GM23248 (cell line): ENCODE data around the gene IGF2BP2. TPM values are rescaled to one million over a fixed set of nuclear protein-coding genes. Genes with fewer than 3 reads are reported as not detected.
"Not testable (repeated sequence)": the region's sequence is repeated elsewhere in the genome, so short reads cannot be mapped to it uniquely, and the experiment has no call there.

Experiments
- DNase-seq: peaks from one replicate; pipeline ENCODE4 v3.0.0-alpha.2; 2015
- H2AFZ ChIP-seq: fragments of 200-600 bp; sonication (generic); 2 replicates; pipeline ENCODE4 v1.6.1; 2016; ENCODE audit warnings: antibody characterized with exemption
- H3F3A ChIP-seq: fragments of 200-600 bp; sonication (generic); 2 replicates; pipeline ENCODE4 v1.6.1; 2016; ENCODE audit warnings: mild to moderate bottlenecking, antibody characterized with exemption, mixed run types; ENCODE audit not compliant: insufficient read depth
- H3K27ac ChIP-seq: fragments of 200-600 bp; sonication (generic); 2 replicates; pipeline ENCODE4 v1.5.1; 2016; ENCODE audit warnings: mild to moderate bottlenecking
- H3K27me3 ChIP-seq: fragments of 200-600 bp; sonication (generic); replicated peaks from 2 replicates; pipeline ENCODE4 v1.6.1; 2016; ENCODE audit warnings: mild to moderate bottlenecking; ENCODE audit not compliant: insufficient read depth
- H3K36me3 ChIP-seq: fragments of 200-600 bp; sonication (generic); 2 replicates; pipeline ENCODE4 v1.6.1; 2016; ENCODE audit warnings: low read depth, mild to moderate bottlenecking
- H3K4me1 ChIP-seq: fragments of 200-600 bp; sonication (generic); 2 replicates; pipeline ENCODE4 v1.6.1; 2016; ENCODE audit warnings: mild to moderate bottlenecking; ENCODE audit not compliant: insufficient read depth
- H3K4me2 ChIP-seq: fragments of 200-600 bp; sonication (generic); one replicate; pipeline ENCODE4 v1.6.1; 2016; ENCODE audit warnings: mild to moderate bottlenecking; ENCODE audit not compliant: unreplicated experiment
- H3K4me3 ChIP-seq: fragments of 200-600 bp; sonication (generic); 2 replicates; pipeline ENCODE4 v1.5.1; 2016; ENCODE audit warnings: mild to moderate bottlenecking
- H3K79me2 ChIP-seq: fragments of 200-600 bp; sonication (generic); 2 replicates; pipeline ENCODE4 v1.6.1; 2016; ENCODE audit warnings: mild to moderate bottlenecking; ENCODE audit not compliant: insufficient read depth
- H3K9ac ChIP-seq: fragments of 200-600 bp; sonication (generic); 2 replicates; pipeline ENCODE4 v1.6.1; 2016; ENCODE audit warnings: mild to moderate bottlenecking
- H3K9me2 ChIP-seq: fragments of 200-600 bp; sonication (generic); 2 replicates; pipeline ENCODE4 v1.6.1; 2016; ENCODE audit warnings: mixed run types, mild to moderate bottlenecking, moderate library complexity; ENCODE audit not compliant: insufficient read depth
- H3K9me3 ChIP-seq: fragments of 200-600 bp; sonication (generic); one replicate; pipeline ENCODE4 v1.6.1; 2017; ENCODE audit warnings: low read depth
- H4K20me1 ChIP-seq: fragments of 200-600 bp; sonication (generic); 2 replicates; pipeline ENCODE4 v1.6.0; 2016; ENCODE audit not compliant: insufficient read depth
- EZH2 ChIP-seq: fragments of 200-600 bp; sonication (generic); IDR thresholded peaks from 2 replicates; pipeline ENCODE4 v1.6.1; 2018; ENCODE audit warnings: antibody characterized with exemption, mild to moderate bottlenecking; ENCODE audit not compliant: insufficient read depth, poor library complexity, severe bottlenecking
- EZH2phosphoT487 ChIP-seq: fragments of 200-600 bp; sonication (generic); IDR thresholded peaks from 2 replicates; pipeline ENCODE4 v1.6.1; 2018; ENCODE audit warnings: antibody characterized with exemption, moderate library complexity, mild to moderate bottlenecking, low read depth; ENCODE audit not compliant: insufficient read depth
- WGBS, 2 experiments: methylation state at CpG; one replicate each; pipeline ENCODE4 v1.1.6; 2015 to 2017; ENCODE audit warnings: low lambda C conversion rate in 2 of 2, low coverage in 1 of 2; ENCODE audit errors: missing lambda C conversion rate in 2 of 2; 5-methylcytosine and 5-hydroxymethylcytosine counted together
- in situ Hi-C: fragments of 300-500 bp; cut with MboI; formaldehyde crosslinking; loops from 2 replicates; pipeline ENCODE4 v1.15.0; 2020
- polyA plus RNA-seq: library from polyadenylated mRNA; unstranded; fragments of >200 nt; fragmentation: Nextera tagmentation; extraction: Ambion mirVana; gene quantifications from 2 replicates; pipeline ENCODE4 v1.2.1, GENCODE V29; 2016
- total RNA-seq: library from RNA; depleted of rRNA; stranded (reverse); fragments of >200 nt; shearing (Covaris generic); gene quantifications from 2 replicates; pipeline ENCODE4 v1.2.3, GENCODE V29; 2014

The IGF2BP2 gene
- total and polyA plus RNA-seq, 2 experiments from 2014 or later = 60.6 to 62.5 TPM

DNA sequence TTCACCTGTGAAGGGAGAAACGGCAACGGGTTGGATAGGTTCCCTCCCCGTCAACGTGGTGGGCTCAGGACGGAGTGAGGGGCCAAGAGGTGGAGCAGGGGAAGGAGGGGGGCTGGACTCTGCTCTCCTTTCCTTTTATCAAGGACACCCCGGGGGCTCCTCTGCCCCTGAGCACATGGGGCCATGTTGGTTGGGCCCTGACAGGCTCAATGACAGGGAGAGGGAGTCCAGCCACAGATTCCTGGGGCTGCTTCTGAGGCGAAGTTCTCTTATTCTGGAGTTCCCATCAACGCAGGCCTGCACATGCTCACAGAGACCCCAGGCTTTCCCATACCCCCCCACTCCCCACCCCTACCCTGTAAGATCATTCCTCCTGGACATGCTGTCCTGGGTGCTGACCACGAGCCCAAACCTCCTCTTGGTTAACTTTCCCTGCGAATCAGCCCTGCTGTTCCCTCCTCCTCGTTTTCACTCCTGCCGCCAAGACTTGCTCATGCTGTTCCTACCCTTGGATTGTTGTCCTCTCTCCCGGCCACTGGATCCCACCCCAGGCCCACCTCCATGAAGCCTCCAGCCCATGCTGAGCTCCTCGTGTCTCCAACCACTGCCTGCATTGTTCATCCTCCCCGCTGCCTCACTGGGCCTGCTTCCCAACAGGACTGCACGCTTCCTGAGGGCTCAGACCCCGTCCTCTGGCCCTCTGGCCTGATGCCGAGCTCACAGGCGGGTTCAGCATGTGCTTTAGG lies 177.5 kb downstream of the IGF2BP2 start:
- Histone ChIP-seq H3K9me3 (no peaks in the 10 kb centered on the region), H3K9ac (no peak overlapping the region), H3K4me3 (no peak overlapping the region), H3K27me3 (no peaks in the 10 kb centered on the region), H3K9me2 (no peaks in the 10 kb centered on the region), H3K36me3 (peaks cover 37% of the 10 kb centered on the region), H2AFZ (no peak overlapping the region), H3K4me1 (no peaks in the 10 kb centered on the region), H4K20me1 (no peaks in the 10 kb centered on the region), H3K79me2 (no peaks in the 10 kb centered on the region; the same call in 1 of the 2 replicates), H3K27ac (no peak overlapping the region), H3K4me2 (no peak overlapping the region), H3F3A (no peaks in the 10 kb centered on the region)
- 81 to 83% methylated on average over 19 of the region's 19 CpGs for WGBS, 2 experiments
- no peak for TF ChIP-seq EZH2
- no peak for TF ChIP-seq EZH2phosphoT487
- no peak for DNase-seq
- in situ Hi-C loops = no loop called here

DNA sequence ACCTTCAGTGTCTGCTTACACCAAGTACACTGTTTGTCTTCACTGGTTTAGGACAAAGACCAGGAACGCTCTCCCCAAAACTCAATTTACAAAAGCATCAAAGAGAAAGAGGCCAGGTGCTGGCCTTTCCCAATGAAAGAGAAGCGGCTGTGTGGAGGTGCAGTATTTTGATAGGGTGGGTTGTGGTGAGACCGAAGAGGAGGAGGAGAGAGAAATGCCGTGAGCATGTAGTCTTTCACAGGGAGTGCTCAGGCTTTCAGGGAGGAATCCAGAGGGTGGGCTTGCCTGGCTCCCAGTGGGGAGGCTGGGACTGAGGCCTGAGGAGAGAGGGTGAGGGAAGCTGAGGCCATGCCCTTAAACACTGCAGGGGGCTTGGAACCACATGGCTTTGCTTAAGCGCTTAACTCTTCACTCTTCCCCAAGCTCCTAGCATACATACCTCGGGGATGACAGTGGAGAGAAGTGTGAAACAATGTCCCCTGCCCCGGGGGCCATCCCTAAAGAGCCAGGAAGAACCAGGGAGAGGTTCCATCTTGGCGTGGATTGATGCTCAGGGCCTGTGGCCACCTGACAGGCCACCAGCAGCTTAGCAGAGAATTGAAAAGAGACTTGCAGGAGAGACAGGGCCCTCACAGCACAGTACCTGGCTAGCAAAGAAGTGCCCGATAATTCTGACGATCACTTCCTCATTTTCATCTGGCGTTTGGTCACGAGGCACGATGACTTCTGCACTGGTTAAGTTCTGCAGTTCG lies 178.3 kb downstream of the IGF2BP2 start:
- in situ Hi-C loops = no loop called here
- no peaks in the 10 kb centered on the region for H3K9me2 ChIP-seq
- H3K36me3 ChIP-seq = peaks cover 30% of the 10 kb centered on the region
- H3K4me2 ChIP-seq = no peak overlapping the region
- no peaks in the 10 kb centered on the region for H3K4me1 ChIP-seq
- H3K79me2 ChIP-seq = no peaks in the 10 kb centered on the region; the same call in 1 of the 2 replicates
- no peak for TF ChIP-seq EZH2
- no peak for TF ChIP-seq EZH2phosphoT487
- no peaks in the 10 kb centered on the region for H3F3A ChIP-seq
- H3K4me3 ChIP-seq = no peak overlapping the region
- no peak overlapping the region for H3K27ac ChIP-seq
- no peaks in the 10 kb centered on the region for H3K27me3 ChIP-seq
- WGBS, 2 experiments = 83 to 87% methylated on average over 14 of the region's 14 CpGs
- no peak for DNase-seq
- no peak overlapping the region for H2AFZ ChIP-seq
- H4K20me1 ChIP-seq = no peaks in the 10 kb centered on the region
- H3K9me3 ChIP-seq = no peaks in the 10 kb centered on the region
- no peak overlapping the region for H3K9ac ChIP-seq

DNA sequence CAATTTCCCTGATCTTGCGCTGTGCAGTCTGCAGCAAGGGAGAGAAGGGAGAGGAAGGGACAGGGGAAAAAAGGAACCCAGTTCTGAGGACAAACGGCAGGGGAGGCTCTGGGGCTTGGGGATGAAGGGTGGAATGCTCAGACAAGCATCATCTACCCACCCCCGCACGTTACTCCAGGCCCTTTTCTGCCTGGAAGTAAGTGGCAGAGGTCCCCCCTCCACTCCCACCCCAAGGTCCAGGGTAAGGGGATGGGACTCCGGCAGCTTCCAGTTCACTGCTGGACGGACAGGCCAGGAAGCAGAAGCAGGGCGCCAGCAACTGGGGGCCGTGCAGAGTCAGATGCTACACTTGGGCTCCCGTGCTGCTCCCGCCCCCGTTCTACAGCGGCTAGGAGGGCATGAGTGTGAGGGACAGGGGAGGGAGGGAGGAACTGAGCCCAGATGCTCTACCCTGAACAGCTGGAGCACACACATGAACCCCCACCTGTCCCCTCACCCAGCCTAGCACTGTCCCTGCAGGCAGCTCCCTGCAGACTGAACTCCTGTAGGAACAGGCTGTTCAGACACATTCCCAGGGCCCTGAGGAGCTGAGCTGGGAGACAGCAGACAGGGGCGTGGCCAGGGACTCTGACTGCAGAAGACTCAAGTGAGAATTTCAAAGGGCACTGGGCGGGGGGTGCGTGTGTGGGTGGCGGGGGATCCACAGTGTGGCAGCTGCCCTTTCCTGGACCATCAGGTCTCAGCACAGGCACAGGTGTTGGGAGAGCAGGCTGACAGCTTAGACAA lies 179.1 kb downstream of the IGF2BP2 start:
- Histone ChIP-seq H3K36me3 (peaks cover 27% of the 10 kb centered on the region), H3K79me2 (no peaks in the 10 kb centered on the region), H3K4me2 (no peak overlapping the region), H3F3A (no peaks in the 10 kb centered on the region), H3K27me3 (no peaks in the 10 kb centered on the region), H3K9ac (no peak overlapping the region), H3K4me3 (no peak overlapping the region), H3K4me1 (no peaks in the 10 kb centered on the region), H3K9me2 (no peaks in the 10 kb centered on the region), H4K20me1 (no peaks in the 10 kb centered on the region), H3K9me3 (no peaks in the 10 kb centered on the region), H2AFZ (no peak overlapping the region), H3K27ac (no peak overlapping the region)
- TF ChIP-seq EZH2phosphoT487 (no peak), EZH2 (no peak)
- no peak for DNase-seq
- WGBS, 2 experiments = 88 to 91% methylated on average over 14 to 16 of the region's 16 CpGs
- in situ Hi-C loops = no loop called here

DNA sequence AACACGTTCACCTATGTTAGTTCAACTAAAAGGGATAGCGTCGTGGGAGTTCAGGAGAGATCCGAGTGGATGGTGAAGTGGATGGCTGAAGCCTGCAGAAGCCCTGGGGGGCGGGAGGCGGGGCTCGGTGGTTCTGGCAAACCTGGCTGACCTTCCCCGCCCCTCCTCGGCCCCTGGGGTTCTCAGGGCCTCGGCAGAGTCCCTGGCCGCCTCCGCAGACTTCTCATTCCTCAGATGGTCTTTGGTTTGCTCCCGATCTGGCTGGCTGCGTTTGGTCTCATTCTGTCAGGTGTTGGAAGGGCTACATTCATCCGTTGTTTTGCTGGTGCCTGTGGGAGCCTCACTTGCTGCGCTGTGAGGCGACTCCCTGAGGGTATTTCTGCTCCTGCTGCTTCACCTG lies 179.7 kb downstream of the IGF2BP2 start:
- DNase-seq = not testable (repeated sequence)
- WGBS, 2 experiments = 84% methylated on average over 13 to 17 of the region's 17 CpGs

More for the DNA sequence above, 179.7 kb downstream of the IGF2BP2 start:
- H3K9ac ChIP-seq, H3K27ac ChIP-seq, H3K27me3 ChIP-seq, H3F3A ChIP-seq, H3K9me2 ChIP-seq, H2AFZ ChIP-seq, H3K4me2 ChIP-seq, H4K20me1 ChIP-seq, in situ Hi-C loops, H3K4me3 ChIP-seq, H3K9me3 ChIP-seq, H3K79me2 ChIP-seq, H3K4me1 ChIP-seq: not testable (repeated sequence)
- peaks cover 22% of the 10 kb centered on the region for H3K36me3 ChIP-seq
